DMS 273 (cell line): ENCODE results near the gene NASP.
"Not testable (repeated sequence)": the region's sequence is repeated elsewhere in the genome, so short reads cannot be mapped to it uniquely, and the experiment has no call there.

Source experiments
- DNase-seq: peaks from one replicate; lab custom pipeline; 2025; ENCODE audit not compliant: unreplicated experiment; lab: John Stamatoyannopoulos, UW

NASP gene

DNA sequence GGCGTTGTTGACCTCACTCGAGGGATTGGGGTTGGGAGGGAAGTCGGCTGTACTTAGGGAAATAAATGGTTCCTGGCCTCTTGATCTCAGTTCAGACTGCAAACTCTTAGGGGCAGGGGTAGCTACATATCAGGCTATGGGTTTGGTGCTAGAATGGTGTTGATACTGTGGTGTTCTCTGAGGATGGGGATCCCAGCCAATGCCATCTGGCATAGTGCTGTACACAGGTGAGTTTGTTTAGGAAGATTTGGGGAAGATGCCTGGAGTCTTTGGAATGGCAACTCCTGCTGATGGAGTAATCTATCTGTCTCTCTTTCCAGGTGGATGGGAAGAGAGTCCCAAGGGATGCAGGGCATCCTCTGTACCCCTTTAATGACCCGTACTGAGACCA lies 14.3 kb upstream of the NASP start:
- DNase-seq = peak; percentile 45

DNA sequence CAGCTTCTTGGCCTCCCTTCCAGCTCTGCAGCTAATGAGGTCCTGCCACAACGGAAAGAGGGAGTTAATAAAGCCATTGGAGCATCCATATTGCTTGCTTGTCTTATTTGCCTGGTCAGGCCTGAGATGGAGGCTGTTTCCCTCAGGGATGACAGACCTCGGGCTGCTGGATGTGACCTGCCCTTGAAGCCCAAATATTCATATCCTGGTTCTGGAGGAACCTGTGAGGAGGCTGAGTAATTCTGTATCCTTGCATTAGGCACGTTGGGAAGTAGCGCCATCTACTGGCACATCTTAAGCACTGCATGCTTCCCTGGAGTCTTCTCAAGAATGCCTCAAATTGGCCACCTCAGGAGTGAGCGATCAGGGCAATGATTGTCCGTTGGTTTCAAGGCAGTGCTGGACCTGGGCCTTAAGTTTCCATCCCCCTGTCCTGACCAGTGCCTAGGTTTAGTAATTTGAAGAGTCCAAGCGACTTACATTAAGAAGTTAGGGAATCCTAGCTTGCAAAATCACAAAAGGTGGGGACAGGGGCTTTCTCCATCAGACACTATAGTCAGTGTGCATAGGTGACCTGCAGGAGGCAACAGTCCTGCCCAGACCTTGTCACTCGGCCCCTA lies 13.8 kb upstream of the NASP start:
- DNase-seq = peak; percentile 88

DNA sequence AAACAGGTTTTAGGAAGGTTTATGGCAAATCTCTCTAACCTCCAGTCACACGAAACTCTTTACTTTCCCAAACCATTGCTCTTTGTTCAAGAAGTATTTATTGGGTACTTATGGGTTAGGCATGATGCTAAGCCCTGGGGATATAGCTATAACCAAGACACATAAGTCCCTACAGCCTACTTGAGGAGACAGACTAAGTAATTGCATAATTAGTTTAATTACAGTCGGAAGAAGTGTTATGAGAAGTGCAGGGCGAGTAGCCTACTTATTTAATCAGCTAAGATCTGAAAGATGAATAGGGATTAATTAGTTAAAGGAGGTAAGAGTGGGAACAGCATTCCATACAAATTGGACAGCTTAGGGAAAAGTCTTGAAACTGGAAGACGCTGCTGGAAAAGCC lies 13.2 kb upstream of the NASP start:
- DNase-seq = no peak

DNA sequence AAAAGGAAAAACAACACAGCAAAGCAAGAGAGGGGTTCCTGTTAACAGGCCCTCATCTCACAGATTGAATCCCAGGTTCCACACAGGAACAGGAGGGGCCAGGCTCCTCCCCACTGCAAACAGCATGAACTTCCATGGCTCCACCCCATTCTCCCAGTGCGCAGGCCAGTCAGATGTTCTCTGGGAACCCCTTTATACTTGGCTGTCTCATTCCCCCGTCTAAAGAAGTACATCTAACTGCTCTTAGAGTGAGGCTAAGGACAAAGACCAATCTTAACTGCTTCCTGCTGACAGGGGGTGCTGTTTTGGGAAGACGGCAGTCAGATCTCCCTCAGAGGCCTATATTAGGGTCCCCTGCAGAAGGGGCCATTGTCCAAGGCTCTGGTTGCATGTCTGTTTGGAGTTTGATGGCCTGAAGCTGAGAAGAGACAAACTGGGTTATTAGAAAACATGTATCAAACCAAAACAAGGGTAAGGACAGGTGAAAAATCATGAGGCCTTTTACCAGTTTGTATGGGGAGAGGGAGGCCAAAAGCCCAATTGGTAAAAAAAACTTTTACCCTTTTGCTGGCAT lies 10.5 kb upstream of the NASP start:
- DNase-seq = no peak

DNA sequence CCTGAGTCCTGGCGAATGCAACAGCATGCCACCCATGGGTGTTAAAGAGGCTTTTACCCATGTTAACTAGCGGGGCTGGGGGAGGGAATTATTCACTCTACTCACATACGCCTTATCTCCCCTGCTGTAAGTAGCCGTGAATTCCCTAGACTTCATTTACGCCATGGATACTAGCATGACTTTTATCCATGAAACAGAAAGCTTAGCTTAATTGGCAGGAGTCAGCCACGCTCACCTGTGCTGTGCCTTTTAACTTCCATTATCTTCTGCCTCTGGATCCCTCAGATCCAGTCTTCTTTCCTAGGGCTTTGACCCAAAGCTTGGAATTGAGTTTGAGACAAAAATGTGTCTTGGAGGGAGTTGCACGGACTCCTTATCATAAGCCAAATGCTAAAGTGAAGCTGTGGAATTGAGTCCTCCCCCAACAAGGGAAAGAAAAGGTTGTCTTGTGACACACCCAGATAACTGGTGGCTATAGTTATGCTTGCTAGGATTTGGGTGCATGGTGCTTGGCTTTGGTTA lies 9.7 kb upstream of the NASP start:
- no peak for DNase-seq

DNA sequence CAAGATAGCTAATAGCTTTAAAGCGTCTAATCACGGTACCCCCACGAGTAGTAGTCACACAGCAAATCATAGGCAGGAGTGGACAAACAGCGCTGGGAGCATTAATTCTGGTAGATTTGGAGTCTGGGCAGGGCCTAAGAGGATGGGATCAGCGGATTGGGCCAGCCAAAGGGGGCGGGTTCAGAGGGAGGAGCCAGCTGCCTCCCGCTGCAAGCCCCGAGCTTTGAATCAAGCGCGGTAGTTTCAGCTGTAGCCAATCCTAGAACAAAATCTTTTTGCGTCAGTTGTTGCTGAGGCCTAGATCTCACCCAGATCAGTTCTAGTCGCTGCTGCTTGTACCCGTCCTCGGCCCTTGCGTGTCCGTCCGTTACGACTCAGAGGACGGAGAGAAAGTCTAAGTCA lies 576 bp upstream of the NASP start:
- DNase-seq = peak; percentile 98

DNA sequence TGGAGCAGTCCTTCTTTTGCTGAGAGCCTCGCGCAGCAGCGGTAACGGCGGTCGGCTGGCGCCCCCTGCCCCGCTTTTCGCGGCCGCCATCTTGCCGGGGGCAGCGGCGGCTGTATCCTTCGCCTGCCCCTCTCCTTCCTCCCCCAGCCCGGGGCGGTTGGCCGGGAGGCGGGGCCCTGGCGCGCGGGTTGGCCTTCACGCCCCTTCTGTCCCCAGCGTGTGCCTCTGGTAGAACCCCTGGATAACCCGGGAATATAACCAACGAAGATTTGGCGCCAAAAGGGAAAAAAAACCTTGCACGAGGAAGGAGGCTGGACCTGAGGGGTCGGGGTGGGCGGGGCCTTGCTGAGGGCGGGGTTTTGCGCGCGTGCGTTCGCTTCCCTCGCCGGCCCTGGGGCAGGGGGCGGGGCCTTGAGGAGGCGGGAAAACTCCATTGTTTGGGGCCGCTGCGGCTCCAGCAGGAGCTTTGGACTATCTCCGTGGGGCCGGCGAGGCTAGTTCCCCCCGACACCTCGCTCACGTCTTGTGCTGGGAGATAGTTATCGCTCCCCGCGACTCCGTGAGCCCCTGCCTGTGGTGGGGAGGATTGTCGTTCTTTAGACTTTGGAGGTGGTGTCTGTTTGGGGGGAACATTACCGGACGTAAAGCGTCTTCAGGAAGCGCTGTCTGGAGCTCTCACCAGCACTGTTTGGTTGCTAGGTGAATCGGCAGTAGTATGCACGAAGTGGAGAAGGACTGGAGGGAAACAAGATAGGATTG lies 689 bp downstream of the NASP start:
- peak; percentile 97 for DNase-seq

DNA sequence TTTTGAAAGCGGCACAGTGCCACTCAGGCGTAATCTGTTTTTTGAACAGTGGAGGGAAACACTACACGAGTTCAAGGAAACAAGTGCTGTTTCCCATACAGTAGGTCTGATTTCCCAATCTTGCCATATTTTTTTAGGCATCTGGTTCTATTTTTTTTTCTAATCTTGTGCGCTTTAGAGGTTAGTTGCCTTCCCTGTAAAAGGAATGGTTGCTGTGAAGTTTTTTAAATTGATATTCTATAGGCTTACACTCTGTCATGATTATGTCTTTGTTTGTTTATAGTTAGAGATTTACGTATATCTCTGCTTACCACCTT lies 1.2 kb downstream of the NASP start:
- no peak for DNase-seq

DNA sequence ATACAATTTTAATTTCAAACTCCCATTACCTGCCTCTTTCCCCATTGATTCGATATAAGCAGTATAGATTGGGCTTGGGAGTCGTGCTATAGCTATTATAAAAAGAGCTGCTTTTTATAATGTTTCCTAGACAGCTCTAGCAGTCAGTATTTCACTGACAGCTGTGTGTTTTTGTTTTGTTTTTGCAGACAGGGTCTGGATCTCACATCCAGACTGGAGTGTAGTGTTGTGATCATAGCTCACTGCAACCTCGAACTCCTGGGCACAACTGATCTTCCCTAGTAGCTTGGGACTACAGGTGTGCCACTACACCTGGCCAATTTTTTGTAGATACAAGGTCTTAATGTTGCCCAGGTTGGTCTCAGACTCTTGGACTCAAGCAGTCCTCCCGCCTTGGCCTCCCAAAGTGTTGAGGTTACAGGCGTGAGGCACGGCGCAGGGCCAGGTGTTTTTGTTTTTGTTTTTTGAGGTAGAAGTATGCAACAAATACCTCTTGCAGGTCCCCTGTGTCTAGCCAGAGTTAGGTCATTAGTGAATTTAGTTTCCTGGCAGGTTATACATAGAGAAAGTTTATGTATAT lies 1.7 kb downstream of the NASP start:
- DNase-seq = no peak

DNA sequence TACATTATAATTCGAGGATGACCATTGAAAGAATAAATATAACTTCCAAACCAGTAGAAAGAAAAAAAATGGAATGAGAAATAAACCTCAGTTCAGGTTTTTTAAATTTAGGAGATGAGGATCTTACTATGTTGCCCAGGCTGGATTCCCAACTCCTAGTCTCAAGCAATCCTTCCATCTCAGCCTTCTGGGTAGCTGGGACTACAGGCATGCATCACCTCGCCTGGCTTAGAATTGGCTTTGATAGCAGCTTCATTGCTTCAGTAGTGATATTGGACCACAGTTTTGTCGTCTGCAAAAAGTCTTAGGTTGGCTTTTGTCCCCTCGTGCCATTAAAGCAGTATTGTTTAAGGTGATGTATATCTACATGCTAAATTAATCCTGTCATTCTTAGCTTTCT lies 2.9 kb downstream of the NASP start:
- DNase-seq = no peak

DNA sequence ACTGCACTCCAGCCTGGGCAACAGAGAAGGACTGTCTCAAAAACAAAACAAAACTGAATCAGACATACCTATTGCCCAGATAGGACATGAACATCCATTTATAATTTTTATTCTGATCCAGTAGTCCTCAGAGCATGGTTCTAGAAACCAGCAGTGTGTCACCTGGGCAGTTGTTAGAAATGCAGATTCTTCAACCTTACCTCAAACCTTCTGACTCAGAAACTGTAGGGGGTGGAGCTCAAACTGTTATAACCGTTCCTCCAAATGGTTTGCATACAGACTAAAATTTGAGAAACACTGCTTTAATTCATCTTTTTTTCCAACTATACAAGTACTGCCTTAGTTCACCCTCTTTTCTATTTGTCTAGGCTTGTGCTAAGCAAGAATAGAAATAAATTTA lies 6.0 kb downstream of the NASP start:
- no peak for DNase-seq

DNA sequence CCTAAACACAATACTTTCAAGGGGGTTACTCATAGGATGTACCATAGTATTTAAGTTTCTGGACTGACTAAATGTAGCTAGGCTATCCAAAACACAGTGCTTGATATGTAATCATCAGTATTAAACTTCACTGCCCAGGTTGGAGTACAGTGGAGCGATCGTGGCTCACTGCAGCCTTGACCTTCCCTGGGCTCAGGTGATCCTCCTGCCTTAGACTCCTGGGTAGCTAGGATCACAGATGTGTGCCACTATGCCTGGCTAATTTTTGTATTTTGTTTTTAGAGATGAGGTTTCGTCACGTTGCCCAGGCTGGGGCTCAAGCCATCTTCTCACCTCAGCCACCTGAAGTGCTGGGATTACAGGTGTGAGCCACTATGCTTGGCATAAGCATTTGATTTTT lies 10.6 kb downstream of the NASP start:
- DNase-seq = no peak

DNA sequence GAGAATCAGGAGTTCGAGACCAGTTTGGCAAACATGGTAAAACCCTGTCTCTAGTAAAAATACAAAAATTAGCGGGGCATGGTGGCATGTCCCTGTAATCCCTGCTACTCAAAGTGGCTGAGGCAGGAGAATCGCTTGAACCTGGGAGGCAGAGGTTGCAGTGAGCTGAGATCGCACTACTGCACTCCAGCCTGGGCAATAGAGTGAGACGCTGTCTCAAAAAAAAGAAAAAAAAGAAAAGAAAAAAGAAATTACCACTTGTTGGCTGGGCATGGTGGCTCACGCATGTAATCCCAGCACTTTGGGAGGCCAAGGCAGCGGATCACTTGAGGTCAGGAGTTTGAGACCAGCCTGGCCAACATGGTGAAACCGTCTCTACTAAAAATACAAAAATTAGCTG lies 12.9 kb downstream of the NASP start:
- not testable (repeated sequence) for DNase-seq

DNA sequence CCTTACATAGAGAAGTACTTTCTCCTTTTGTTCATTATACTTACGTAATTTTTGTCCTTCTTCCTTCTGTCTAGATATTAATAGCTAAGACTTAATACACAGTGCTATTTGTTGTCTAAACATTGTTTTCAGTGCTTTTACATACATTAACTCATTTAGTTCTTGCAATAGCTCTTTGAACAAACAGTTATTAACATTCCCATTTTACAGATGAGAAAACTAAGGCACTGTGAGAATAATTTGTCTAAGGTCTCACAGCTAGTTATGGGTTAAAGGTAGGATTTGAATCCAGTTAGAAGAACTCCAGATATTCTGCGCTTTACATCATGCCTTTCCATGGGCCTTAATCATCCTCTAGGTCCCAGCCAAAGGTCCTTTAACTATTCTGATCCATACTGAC lies 20.4 kb downstream of the NASP start:
- no peak for DNase-seq

DNA sequence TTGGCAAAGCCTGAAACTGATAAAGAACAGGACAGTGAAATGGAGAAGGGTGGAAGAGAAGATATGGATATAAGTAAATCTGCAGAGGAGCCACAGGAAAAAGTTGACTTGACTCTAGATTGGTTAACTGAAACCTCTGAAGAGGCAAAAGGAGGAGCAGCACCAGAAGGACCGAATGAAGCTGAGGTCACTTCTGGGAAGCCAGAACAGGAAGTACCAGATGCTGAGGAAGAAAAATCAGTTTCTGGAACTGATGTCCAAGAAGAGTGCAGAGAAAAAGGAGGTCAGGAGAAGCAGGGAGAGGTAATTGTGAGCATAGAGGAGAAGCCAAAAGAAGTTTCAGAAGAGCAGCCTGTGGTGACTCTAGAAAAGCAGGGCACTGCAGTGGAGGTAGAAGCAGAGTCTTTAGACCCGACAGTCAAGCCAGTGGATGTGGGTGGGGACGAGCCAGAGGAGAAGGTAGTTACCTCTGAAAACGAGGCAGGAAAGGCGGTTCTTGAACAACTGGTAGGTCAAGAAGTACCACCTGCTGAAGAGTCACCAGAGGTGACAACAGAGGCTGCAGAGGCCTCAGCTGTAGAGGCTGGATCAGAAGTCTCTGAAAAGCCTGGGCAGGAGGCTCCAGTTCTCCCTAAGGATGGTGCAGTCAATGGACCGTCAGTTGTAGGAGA lies 23.7 kb downstream of the NASP start:
- no peak for DNase-seq

DNA sequence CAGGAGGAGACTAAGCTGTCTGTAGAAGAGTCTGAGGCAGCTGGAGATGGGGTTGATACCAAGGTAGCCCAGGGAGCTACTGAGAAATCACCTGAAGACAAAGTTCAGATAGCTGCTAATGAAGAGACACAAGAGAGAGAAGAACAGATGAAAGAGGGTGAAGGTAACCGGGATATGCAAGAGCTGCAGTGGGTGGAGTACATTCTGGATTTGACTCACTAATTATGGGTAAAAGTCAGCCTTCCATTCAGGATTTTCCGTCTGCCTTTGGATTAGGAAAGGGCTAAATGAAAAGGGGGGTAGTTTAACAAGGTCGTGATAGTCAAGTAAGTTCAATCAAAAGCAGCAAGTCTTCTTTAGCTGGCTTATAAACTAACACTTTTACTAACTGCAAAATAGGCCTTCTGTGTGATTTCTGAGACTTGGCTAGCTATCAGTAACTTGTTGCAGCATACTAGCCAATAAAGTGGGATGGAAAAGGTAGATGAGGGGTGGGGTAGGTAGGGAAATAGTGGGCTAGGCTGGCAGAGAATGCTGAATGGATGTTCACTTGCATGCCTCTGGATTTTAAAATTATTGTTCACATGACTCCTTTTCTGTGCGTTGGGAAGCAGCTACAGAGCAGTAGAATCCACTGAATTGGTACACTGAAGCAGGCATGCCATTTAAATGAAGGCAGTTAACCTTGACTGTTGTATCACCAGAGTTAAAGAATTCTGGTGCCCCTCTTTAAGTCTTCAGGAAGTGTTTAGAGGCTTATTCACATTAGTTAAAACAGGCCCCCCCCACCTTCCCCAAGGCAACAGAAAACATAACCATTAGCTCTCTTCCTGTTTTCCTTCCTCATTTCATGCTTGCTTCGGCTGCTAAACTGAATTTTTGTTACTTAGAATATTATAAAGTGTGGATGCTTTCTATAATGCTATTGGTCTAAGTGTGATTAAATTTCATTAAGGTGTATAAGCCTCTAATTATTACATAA lies 24.6 kb downstream of the NASP start:
- no peak for DNase-seq

DNA sequence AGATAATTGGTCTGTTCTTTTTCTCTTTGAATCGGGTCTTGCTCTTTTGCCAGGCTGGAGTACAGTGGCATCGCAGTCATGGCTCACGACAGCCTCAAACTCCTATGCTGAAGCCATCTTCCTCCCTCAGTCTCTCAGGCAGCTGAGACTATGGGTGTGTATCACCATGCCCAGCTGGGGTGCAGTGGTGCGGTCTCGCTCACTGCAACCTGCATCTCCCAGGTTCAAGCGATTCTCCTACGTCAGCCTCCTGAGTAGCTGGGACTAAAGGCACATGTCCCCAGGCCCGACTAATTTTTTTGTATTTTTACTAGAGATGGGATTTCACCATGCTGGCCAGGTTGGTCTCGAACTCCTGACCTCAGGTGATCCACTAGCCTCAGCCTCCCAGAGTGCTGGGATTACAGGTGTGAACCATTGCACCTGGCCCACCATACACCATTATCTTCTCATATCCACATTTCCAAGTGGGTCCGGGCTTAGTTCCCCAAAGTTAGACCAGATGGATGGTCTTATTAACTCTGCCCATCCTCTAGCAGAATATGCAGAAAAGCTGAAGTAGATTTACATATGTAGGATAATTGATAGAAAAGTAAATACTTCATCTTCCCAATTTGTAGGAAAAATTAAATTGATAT lies 26.9 kb downstream of the NASP start:
- DNase-seq = no peak

DNA sequence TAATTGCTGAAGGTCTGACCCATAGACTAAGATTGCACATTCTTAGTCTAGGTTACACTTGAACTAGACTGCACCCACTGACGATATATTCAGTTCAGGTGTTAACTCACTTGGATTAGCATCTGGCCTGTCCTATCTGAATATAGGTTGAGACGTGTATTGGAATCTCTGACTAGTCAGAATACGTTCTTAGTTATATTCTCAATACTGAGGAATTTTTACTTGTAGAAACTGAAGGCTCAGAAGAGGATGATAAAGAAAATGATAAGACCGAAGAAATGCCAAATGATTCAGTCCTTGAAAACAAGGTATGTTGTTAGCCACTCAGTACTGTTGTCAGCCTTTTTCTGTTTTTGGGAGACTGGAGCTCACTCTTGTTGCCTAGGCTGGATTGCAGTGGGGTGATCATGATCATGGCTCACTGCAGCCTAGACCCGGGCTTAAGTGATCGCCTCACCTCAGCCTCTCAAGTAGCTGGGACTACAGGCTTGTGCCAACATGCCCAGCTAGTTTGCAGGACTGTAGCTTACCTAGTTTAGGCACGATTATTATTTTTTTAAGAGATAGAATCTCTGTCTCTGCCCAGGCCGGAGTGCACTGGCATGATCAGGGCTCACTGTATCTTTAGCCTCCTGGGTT lies 29.2 kb downstream of the NASP start:
- no peak for DNase-seq

DNA sequence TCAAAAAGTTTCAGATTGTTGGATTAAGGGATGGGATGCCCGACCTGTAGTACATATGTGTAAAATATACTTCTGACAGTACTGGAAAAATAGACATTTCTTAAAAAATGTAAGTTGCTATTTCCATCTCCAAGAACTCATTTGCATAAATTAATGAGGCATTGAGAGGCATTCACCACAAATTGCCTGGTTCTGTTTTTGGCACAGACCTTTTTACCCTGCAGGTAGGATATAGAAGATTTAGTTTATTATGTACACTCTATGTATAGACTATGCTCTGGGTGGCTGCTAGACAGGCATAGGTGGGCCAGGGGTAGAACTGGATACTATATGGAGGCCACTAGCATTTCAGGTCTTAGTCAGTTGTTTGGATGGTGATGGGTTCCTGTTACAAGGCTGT lies 32.0 kb downstream of the NASP start:
- DNase-seq = no peak

DNA sequence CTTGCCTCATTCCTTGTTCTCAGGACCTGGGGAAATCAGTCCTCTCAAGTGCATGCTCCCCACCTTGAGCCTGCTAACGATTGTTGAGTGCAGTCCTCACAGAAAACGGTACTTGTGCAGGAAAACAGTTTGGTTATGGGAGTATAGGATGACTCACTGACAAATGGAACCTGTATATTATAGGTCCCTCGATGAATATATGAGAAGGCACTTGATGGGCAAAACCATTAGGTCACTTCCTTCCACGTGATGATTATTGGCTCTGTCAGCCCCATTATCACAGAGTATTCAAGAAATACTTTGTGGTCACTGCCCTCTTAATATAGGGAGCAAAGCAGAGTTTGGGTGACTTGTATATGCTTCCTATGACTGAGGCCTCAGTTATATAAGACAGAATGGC lies 33.8 kb downstream of the NASP start:
- peak; percentile 24 for DNase-seq
